ENCODE data around the gene SORCS2.

The SORCS2 gene

GRCh38 chr4:7247521-7247920, 55.2 kb downstream of the SORCS2 start:
- no peak for DNase-seq (ENCODE audit: low read depth)

- no peak for DNase-seq (ENCODE audit: low read depth)
Observed at GRCh38 chr4:7247946-7248345, 55.6 kb downstream of the SORCS2 start.

- DNase-seq (ENCODE audit: low read depth) = no peak
Observed at GRCh38 chr4:7248857-7249256, 56.5 kb downstream of the SORCS2 start.

GRCh38 chr4:7251321-7251720, 59.0 kb downstream of the SORCS2 start:
- no peak for DNase-seq (ENCODE audit: low read depth)

GRCh38 chr4:7252051-7252450, 59.7 kb downstream of the SORCS2 start:
- DNase-seq (ENCODE audit: low read depth) = no peak

- no peak for DNase-seq (ENCODE audit: low read depth)
Observed at GRCh38 chr4:7252510-7253340, 60.4 kb downstream of the SORCS2 start.

GRCh38 chr4:7253341-7253700, 61.0 kb downstream of the SORCS2 start:
- DNase-seq (ENCODE audit: low read depth) = no peak

- DNase-seq (ENCODE audit: low read depth) = no peak
Observed at GRCh38 chr4:7253837-7254236, 61.5 kb downstream of the SORCS2 start.

- DNase-seq (ENCODE audit: low read depth) = no peak
Observed at GRCh38 chr4:7254736-7255487, 62.6 kb downstream of the SORCS2 start.

GRCh38 chr4:7255488-7255881, 63.1 kb downstream of the SORCS2 start:
- no peak for DNase-seq (ENCODE audit: low read depth)

GRCh38 chr4:7255996-7256395, 63.7 kb downstream of the SORCS2 start:
- DNase-seq (ENCODE audit: low read depth) = no peak

- no peak for DNase-seq (ENCODE audit: low read depth)
Observed at GRCh38 chr4:7256984-7257810, 64.9 kb downstream of the SORCS2 start.

- DNase-seq (ENCODE audit: low read depth) = no peak
Observed at GRCh38 chr4:7259039-7259438, 66.7 kb downstream of the SORCS2 start.

- no peak for DNase-seq (ENCODE audit: low read depth)
Observed at GRCh38 chr4:7260569-7260968, 68.2 kb downstream of the SORCS2 start.

GRCh38 chr4:7261087-7261486, 68.7 kb downstream of the SORCS2 start:
- DNase-seq (ENCODE audit: low read depth) = no peak

- no peak for DNase-seq (ENCODE audit: low read depth)
Observed at GRCh38 chr4:7261536-7261935, 69.2 kb downstream of the SORCS2 start.

GRCh38 chr4:7262134-7262533, 69.8 kb downstream of the SORCS2 start:
- no peak for DNase-seq (ENCODE audit: low read depth)

- DNase-seq (ENCODE audit: low read depth) = no peak
Observed at GRCh38 chr4:7263166-7263565, 70.8 kb downstream of the SORCS2 start.

- no peak for DNase-seq (ENCODE audit: low read depth)
Observed at GRCh38 chr4:7264694-7265093, 72.4 kb downstream of the SORCS2 start.

GRCh38 chr4:7266525-7267292, 74.4 kb downstream of the SORCS2 start:
- DNase-seq (ENCODE audit: low read depth) = no peak

GRCh38 chr4:7267829-7268228, 75.5 kb downstream of the SORCS2 start:
- no peak for DNase-seq (ENCODE audit: low read depth)

- no peak for DNase-seq (ENCODE audit: low read depth)
Observed at GRCh38 chr4:7268941-7269340, 76.6 kb downstream of the SORCS2 start.
